ENCODE results near the gene DYNLT1. TPM values are rescaled to one million over a fixed set of nuclear protein-coding genes. Genes with fewer than 3 reads are reported as not detected.

The DYNLT1 gene
- total and polyA plus RNA-seq, 10 of the 15 experiments (the other 5 are each of a cell fraction or from before 2014, with no cell fraction given), result 33.6 to 298 (median 89.2) TPM

GRCh38 chr6:158649289-158650143 lies 5.0 kb upstream of the DYNLT1 start, which contains the start of gene SYTL3 (continued):
- TF ChIP-seq, protein P1, sequence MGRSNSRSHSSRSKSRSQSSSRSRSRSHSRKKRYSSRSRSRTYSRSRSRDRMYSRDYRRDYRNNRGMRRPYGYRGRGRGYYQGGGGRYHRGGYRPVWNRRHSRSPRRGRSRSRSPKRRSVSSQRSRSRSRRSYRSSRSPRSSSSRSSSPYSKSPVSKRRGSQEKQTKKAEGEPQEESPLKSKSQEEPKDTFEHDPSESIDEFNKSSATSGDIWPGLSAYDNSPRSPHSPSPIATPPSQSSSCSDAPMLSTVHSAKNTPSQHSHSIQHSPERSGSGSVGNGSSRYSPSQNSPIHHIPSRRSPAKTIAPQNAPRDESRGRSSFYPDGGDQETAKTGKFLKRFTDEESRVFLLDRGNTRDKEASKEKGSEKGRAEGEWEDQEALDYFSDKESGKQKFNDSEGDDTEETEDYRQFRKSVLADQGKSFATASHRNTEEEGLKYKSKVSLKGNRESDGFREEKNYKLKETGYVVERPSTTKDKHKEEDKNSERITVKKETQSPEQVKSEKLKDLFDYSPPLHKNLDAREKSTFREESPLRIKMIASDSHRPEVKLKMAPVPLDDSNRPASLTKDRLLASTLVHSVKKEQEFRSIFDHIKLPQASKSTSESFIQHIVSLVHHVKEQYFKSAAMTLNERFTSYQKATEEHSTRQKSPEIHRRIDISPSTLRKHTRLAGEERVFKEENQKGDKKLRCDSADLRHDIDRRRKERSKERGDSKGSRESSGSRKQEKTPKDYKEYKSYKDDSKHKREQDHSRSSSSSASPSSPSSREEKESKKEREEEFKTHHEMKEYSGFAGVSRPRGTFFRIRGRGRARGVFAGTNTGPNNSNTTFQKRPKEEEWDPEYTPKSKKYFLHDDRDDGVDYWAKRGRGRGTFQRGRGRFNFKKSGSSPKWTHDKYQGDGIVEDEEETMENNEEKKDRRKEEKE (IDR thresholded peaks at IDR 0.05), result no peak
- TF ChIP-seq BRCA1 (IDR thresholded peaks at IDR 0.05; ENCODE audit: low read depth, low read length), result no peak
- peak; percentile 93 for TF ChIP-seq CREM (IDR thresholded peaks at IDR 0.05; ENCODE audit: low read depth)
- peak; percentile 66 for TF ChIP-seq BCL11A (IDR thresholded peaks at IDR 0.05; ENCODE audit: low read depth, low read length)
- TF ChIP-seq, protein P2, sequence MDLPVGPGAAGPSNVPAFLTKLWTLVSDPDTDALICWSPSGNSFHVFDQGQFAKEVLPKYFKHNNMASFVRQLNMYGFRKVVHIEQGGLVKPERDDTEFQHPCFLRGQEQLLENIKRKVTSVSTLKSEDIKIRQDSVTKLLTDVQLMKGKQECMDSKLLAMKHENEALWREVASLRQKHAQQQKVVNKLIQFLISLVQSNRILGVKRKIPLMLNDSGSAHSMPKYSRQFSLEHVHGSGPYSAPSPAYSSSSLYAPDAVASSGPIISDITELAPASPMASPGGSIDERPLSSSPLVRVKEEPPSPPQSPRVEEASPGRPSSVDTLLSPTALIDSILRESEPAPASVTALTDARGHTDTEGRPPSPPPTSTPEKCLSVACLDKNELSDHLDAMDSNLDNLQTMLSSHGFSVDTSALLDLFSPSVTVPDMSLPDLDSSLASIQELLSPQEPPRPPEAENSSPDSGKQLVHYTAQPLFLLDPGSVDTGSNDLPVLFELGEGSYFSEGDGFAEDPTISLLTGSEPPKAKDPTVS (IDR thresholded peaks at IDR 0.05; ENCODE audit: low read depth, low read length), result no peak
- TF ChIP-seq CHD4 (IDR thresholded peaks at IDR 0.05), result no peak
- no peak for TF ChIP-seq NR2C2 (IDR thresholded peaks at IDR 0.05; ENCODE audit: borderline replicate concordance, control insufficient read depth, insufficient read length, low read depth)
- peak; percentile 71; the same call in 1 of the 2 replicates for TF ChIP-seq STAT3 (IDR thresholded peaks at IDR 0.05; ENCODE audit: low read depth, low read length)
- TF ChIP-seq SMAD5 (IDR thresholded peaks at IDR 0.05; ENCODE audit: low read depth), result no peak
- peak; percentile 38 for TF ChIP-seq GATAD2B (conservative IDR thresholded peaks at IDR 0.05; ENCODE audit: low read depth)
- TF ChIP-seq ZNF592 (IDR thresholded peaks at IDR 0.05), result no peak; the same call in 1 of the 2 replicates
- TF ChIP-seq JUND (IDR thresholded peaks at IDR 0.05; ENCODE audit: low read depth, low read length), result no peak
- 0 out of 2 replicates have a peak, but pooled peaks have one; percentile 15 for TF ChIP-seq STAT1 (conservative IDR thresholded peaks at IDR 0.05)
- TF ChIP-seq NR2F1 (conservative IDR thresholded peaks at IDR 0.05), result peak; percentile 73; the same call in 1 of the 2 replicates
- no peak for TF ChIP-seq SUZ12 (IDR thresholded peaks at IDR 0.05; ENCODE audit: unreplicated experiment)
- TF ChIP-seq, protein P3, sequence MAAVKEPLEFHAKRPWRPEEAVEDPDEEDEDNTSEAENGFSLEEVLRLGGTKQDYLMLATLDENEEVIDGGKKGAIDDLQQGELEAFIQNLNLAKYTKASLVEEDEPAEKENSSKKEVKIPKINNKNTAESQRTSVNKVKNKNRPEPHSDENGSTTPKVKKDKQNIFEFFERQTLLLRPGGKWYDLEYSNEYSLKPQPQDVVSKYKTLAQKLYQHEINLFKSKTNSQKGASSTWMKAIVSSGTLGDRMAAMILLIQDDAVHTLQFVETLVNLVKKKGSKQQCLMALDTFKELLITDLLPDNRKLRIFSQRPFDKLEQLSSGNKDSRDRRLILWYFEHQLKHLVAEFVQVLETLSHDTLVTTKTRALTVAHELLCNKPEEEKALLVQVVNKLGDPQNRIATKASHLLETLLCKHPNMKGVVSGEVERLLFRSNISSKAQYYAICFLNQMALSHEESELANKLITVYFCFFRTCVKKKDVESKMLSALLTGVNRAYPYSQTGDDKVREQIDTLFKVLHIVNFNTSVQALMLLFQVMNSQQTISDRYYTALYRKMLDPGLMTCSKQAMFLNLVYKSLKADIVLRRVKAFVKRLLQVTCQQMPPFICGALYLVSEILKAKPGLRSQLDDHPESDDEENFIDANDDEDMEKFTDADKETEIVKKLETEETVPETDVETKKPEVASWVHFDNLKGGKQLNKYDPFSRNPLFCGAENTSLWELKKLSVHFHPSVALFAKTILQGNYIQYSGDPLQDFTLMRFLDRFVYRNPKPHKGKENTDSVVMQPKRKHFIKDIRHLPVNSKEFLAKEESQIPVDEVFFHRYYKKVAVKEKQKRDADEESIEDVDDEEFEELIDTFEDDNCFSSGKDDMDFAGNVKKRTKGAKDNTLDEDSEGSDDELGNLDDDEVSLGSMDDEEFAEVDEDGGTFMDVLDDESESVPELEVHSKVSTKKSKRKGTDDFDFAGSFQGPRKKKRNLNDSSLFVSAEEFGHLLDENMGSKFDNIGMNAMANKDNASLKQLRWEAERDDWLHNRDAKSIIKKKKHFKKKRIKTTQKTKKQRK (IDR thresholded peaks at IDR 0.05; ENCODE audit: low read depth, low read length), result no peak
- peak; percentile 71 for TF ChIP-seq ZNF217 (IDR thresholded peaks at IDR 0.05)
- no peak for TF ChIP-seq ZNF622 (IDR thresholded peaks at IDR 0.05)
- peak; percentile 99 for TF ChIP-seq IKZF2 (IDR thresholded peaks at IDR 0.05)

Measured in GM12878 (cell line).